Neutrophil (primary cell): Measurements from ENCODE around the gene PROB1.

Experiments used
- H3K27ac ChIP-seq: fragments of 200-600 bp; sonication (generic); 2 replicates; pipeline ENCODE4 v1.5.1; 2016; ENCODE audit warnings: mild to moderate bottlenecking, moderate library complexity
- H3K27me3 ChIP-seq: fragments of 200-600 bp; sonication (generic); 2 replicates; pipeline ENCODE4 v1.6.0; 2016; ENCODE audit warnings: mild to moderate bottlenecking
- H3K36me3 ChIP-seq: fragments of 200-600 bp; sonication (generic); 2 replicates; pipeline ENCODE4 v1.5.1; 2017
- H3K4me1 ChIP-seq, 2 experiments: fragments of 200-600 bp in 1 of 2; sonication (generic) in 1 of 2; 1 replicate in 1 of 2; 2 replicates in 1 of 2; pipeline versions ENCODE4 v1.5.1 to v1.6.1; 2013 to 2016; ENCODE audit warnings: low read depth in 1 of 2, low read length in 1 of 2, mild to moderate bottlenecking in 1 of 2, moderate library complexity in 1 of 2; ENCODE audit not compliant: control insufficient read depth in 1 of 2, insufficient read depth in 1 of 2
- H3K4me3 ChIP-seq, 2 experiments: fragments of 200-600 bp in 1 of 2; sonication (generic) in 1 of 2; 1 replicate in 1 of 2; 2 replicates in 1 of 2; pipeline ENCODE4 v1.5.1; 2013 to 2016; ENCODE audit warnings: low read depth in 1 of 2, low read length in 1 of 2, mild to moderate bottlenecking in 1 of 2, moderate library complexity in 1 of 2
- H3K9me3 ChIP-seq: fragments of 200-600 bp; sonication (generic); 2 replicates; pipeline ENCODE4 v1.5.1; 2016
- CTCF ChIP-seq: fragments of 200-600 bp; sonication (generic); IDR thresholded peaks from 2 replicates; pipeline ENCODE4 v1.5.1; 2016; ENCODE audit warnings: antibody characterized with exemption

PROB1 gene

GRCh38 chr5:139393497-139394122 lies 1.3 kb downstream of the PROB1 start:
- H3K36me3 ChIP-seq: no peaks in the 10 kb centered on the region
- TF ChIP-seq CTCF: no peak
- H3K4me1 ChIP-seq: peaks cover 34% of the 10 kb centered on the region in 2 experiments
- no peak overlapping the region for H3K27ac ChIP-seq
- no peaks in the 10 kb centered on the region for H3K9me3 ChIP-seq
- peak overlapping the region; percentile 59 to 73 for H3K4me3 ChIP-seq
- peaks cover 55% of the 10 kb centered on the region for H3K27me3 ChIP-seq

DNA sequence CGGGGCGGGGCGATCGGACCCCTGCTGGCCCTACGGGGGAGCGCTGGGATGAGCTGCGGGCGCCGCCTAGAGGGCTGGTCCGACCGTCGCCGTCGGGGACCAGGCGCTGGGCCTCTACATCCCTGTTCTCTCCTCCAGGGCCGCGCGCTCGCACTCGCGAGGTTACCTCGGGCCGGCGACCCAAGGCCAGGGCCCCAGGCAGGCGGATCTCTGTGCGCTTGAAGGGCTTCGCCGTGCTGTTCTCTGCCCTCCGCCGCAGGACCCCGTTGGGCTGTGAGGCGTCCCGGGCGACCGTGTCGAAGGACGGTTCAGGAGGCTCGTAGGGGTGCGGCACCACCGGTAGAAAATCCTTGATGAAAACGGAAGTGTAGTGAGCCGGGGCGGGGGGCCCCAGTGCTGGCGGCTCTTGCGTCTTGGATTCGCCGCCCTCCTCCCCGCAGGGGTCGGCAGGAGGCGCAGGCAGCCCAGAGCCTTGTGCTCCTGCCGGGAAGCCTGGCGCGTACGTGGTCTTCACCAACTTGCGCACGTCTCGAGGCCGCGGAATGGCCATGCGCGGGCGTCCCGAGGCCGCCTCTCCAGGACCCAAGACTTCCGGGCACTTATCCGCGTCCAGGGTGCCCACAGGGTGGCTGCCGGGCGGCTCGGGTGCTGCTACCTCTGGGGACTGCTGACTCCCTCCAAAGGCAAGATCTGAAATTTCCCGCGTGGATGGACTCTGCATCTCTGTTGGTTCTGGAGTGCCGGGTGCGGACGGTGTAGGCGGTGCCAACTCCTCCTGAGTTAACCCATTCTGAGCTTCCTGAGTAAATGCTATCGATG lies 2.0 kb downstream of the PROB1 start:
- Histone ChIP-seq H3K4me3 (peak overlapping the region; percentile 59 to 73), H3K27me3 (peaks cover 55% of the 10 kb centered on the region), H3K36me3 (no peaks in the 10 kb centered on the region), H3K4me1 (peaks cover 41% of the 10 kb centered on the region in 2 experiments), H3K27ac (peak overlapping the region; percentile 49), H3K9me3 (no peaks in the 10 kb centered on the region)
- TF ChIP-seq CTCF: peak; percentile 91

- H3K4me3 ChIP-seq: peak overlapping the region; percentile 59 to 73
- peaks cover 55% of the 10 kb centered on the region for H3K27me3 ChIP-seq
- H3K9me3 ChIP-seq: no peaks in the 10 kb centered on the region
- H3K27ac ChIP-seq: peak overlapping the region; percentile 49
- peaks cover 42 to 46% of the 10 kb centered on the region in 2 experiments for H3K4me1 ChIP-seq
- no peak for TF ChIP-seq CTCF
- H3K36me3 ChIP-seq: no peaks in the 10 kb centered on the region
Measured at GRCh38 chr5:139392324-139392677, 2.6 kb downstream of the PROB1 start.

DNA sequence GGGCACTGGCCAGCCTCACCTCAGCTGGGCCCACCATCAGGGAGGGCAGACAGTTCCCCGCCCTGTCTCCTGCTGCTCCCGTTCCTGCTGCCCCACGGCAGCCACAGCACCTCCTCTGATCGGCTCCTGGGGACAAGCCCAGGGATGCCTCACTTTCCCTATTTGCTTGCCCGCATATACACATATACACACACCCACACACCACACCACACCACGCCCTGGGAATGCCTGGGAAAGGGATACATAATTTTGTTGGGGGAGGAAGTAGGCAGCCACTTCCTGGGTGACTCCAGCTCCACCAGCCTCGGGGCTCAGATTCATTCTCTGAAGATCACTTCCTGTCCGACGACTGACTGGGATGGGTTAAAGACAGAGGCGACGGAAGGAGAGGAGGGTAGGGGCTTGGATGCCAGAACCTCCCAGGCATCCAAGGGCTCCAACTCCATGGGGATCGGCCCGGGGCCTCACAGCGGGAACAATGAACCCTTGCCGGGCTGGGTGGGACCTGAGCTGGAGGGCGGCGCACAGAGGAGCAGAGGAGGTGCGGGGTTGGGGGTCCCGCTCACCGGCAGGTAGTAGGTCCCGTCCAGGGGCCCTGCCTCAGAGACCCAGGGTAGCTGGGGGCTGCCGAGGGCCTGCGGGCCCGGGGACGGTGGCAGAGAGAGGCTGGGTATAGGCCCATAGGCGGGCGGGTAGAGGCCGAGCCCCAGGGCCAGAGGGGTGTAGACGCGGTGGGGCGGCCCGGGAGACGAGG lies 3.2 kb downstream of the PROB1 start:
- no peak overlapping the region for H3K27ac ChIP-seq
- H3K36me3 ChIP-seq: no peaks in the 10 kb centered on the region
- H3K4me1 ChIP-seq: peaks cover 43 to 49% of the 10 kb centered on the region in 2 experiments
- no peaks in the 10 kb centered on the region for H3K9me3 ChIP-seq
- no peak for TF ChIP-seq CTCF
- H3K27me3 ChIP-seq: peaks cover 55% of the 10 kb centered on the region
- peak overlapping the region; percentile 59 to 73 for H3K4me3 ChIP-seq

DNA sequence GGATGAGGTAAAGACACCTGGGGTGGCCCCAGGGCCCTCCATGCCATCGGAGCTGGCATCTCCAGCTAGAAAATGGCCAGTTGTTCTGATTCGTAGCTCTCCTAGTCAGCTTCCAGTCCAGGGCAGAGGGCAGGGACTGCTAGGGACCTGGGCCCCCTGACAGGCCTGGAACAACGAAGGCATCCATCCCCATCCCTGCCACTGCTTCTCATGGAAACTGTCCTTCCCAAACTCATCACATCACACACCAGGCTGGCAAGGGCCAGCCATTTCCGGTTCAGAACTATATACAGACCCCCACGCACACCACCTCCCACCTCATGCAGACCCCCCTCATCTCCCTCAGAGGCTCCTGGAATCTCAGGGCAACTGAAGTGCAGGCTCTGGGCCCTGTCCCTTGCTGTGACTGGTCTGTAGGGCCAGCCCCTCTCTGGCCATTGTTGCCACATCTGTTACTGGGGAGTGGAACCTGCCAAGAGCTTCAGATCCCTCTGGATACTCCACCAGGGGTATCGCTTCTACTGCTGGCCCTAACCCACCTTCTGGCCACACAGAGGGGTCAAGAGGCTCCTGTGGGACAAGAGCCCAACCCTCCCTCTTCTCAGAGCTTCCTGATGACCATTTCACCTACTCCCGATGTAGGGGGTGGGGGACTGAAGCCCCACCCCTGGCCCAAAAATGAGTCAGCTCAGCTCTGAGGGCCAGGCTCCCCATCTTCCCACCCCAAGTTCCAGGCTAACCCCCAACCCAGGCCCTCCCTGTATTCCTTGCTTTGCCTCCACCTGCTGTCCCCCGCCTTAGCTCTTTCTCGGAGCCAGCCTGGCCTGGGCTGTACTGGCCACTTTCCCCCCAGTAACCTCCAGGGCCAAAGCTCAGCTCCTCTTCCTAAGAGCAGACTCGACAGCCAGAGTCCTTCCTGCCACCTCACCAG lies 4.0 kb downstream of the PROB1 start:
- Histone ChIP-seq H3K27ac (no peak overlapping the region), H3K36me3 (no peaks in the 10 kb centered on the region), H3K4me1 (peaks cover 52 to 58% of the 10 kb centered on the region in 2 experiments), H3K4me3 (no peak overlapping the region), H3K9me3 (no peaks in the 10 kb centered on the region), H3K27me3 (peaks cover 54% of the 10 kb centered on the region)
- no peak for TF ChIP-seq CTCF
